Brain microvascular endothelial cell (primary cell): ENCODE measurements around the gene RRBP1.

Experiments
- DNase-seq: peaks from one replicate; pipeline ENCODE4 v3.0.0-alpha.2; 2020
- H3K27ac ChIP-seq: fragments of 250-450 bp; sonication (Bioruptor Pico); 2 replicates; pipeline ENCODE4 v1.5.1; 2020; ENCODE audit warnings: mild to moderate bottlenecking, moderate library complexity
- H3K27me3 ChIP-seq: fragments of 250-450 bp; sonication (Bioruptor Pico); replicated peaks from 2 replicates; pipeline ENCODE4 v1.5.1; 2020; ENCODE audit warnings: mild to moderate bottlenecking
- H3K36me3 ChIP-seq: fragments of 250-450 bp; sonication (Bioruptor Pico); replicated peaks from 2 replicates; pipeline ENCODE4 v1.5.1; 2020; ENCODE audit warnings: mild to moderate bottlenecking
- H3K4me3 ChIP-seq: 2 replicates; pipeline ENCODE4 v1.5.1; 2011; ENCODE audit warnings: low read depth, mild to moderate bottlenecking, control low read depth, low read length, moderate library complexity
- CTCF ChIP-seq: IDR thresholded peaks from 2 replicates; pipeline ENCODE4 v1.5.1; 2011; ENCODE audit warnings: low read depth, mild to moderate bottlenecking, moderate library complexity, low read length, control low read depth, inconsistent platforms; ENCODE audit errors: missing control alignments
- in situ Hi-C: cut with HindIII; loops from 2 replicates; pipeline ENCODE4 v1.10.0; 2017; ENCODE audit warnings: low sequenced_read_pairs, low pct_ligation_motif_present

RRBP1 gene

GRCh38 chr20:17666481-17666880 is 15.6 kb downstream of the RRBP1 start:
- TF ChIP-seq CTCF = no peak
- in situ Hi-C loops = no loop called here
- DNase-seq = no peak

GRCh38 chr20:17665756-17666155 is 16.3 kb downstream of the RRBP1 start:
- DNase-seq = no peak
- H3K4me3 ChIP-seq = no peak overlapping the region
- peaks cover 12% of the 10 kb centered on the region for H3K36me3 ChIP-seq
- in situ Hi-C loops = no loop called here
- H3K27ac ChIP-seq = no peak overlapping the region
- no peaks in the 10 kb centered on the region for H3K27me3 ChIP-seq
- TF ChIP-seq CTCF = no peak

More at GRCh38 chr20:17666481-17666880, 15.6 kb downstream of the RRBP1 start:
- Histone ChIP-seq H3K36me3 (peaks cover 9% of the 10 kb centered on the region), H3K27ac (no peak overlapping the region), H3K4me3 (no peak overlapping the region), H3K27me3 (no peaks in the 10 kb centered on the region)

GRCh38 chr20:17664025-17664633 is 17.9 kb downstream of the RRBP1 start:
- Histone ChIP-seq H3K27me3 (no peaks in the 10 kb centered on the region), H3K27ac (peak overlapping the region; percentile 80), H3K4me3 (no peak overlapping the region), H3K36me3 (peaks cover 19% of the 10 kb centered on the region)
- no peak for DNase-seq
- in situ Hi-C loops = no loop called here
- no peak for TF ChIP-seq CTCF

GRCh38 chr20:17663486-17663885 is 18.6 kb downstream of the RRBP1 start:
- TF ChIP-seq CTCF = no peak
- Histone ChIP-seq H3K36me3 (peaks cover 21% of the 10 kb centered on the region), H3K27ac (peak overlapping the region; percentile 80), H3K27me3 (no peaks in the 10 kb centered on the region), H3K4me3 (no peak overlapping the region)
- DNase-seq = peak; percentile 20
- in situ Hi-C loops = no loop called here

GRCh38 chr20:17663040-17663399 is 19.0 kb downstream of the RRBP1 start:
- no peak for DNase-seq
- Histone ChIP-seq H3K36me3 (peaks cover 26% of the 10 kb centered on the region), H3K27ac (peak overlapping the region; percentile 80), H3K27me3 (no peaks in the 10 kb centered on the region), H3K4me3 (no peak overlapping the region)
- no peak for TF ChIP-seq CTCF
- in situ Hi-C loops = no loop called here

GRCh38 chr20:17662333-17663039 is 19.6 kb downstream of the RRBP1 start:
- in situ Hi-C loops = no loop called here
- DNase-seq = peak; percentile 89
- peak overlapping the region; percentile 80 for H3K27ac ChIP-seq
- no peak for TF ChIP-seq CTCF
- peaks cover 30% of the 10 kb centered on the region for H3K36me3 ChIP-seq
- H3K27me3 ChIP-seq = no peaks in the 10 kb centered on the region
- no peak overlapping the region for H3K4me3 ChIP-seq
